Measurements from ENCODE around the gene PMPCA. TPM values are rescaled to one million over a fixed set of nuclear protein-coding genes. Genes with fewer than 3 reads are reported as not detected.
"Not testable (repeated sequence)": the region's sequence is repeated elsewhere in the genome, so short reads cannot be mapped to it uniquely, and the experiment has no call there.

PMPCA gene
- total RNA-seq, 4 donors from 2014 or later: 28.8 to 48.2 (median 39.0) TPM

- peaks cover 11 to 17% of the 10 kb centered on the region in 2 donors for H3K4me1 ChIP-seq
- WGBS, 2 donors: 92 to 93% methylated on average over 35 to 43 of the region's 43 CpGs
These were observed 13.1 kb downstream of the PMPCA start for GRCh38 chr9:136423432-136424146.

DNA sequence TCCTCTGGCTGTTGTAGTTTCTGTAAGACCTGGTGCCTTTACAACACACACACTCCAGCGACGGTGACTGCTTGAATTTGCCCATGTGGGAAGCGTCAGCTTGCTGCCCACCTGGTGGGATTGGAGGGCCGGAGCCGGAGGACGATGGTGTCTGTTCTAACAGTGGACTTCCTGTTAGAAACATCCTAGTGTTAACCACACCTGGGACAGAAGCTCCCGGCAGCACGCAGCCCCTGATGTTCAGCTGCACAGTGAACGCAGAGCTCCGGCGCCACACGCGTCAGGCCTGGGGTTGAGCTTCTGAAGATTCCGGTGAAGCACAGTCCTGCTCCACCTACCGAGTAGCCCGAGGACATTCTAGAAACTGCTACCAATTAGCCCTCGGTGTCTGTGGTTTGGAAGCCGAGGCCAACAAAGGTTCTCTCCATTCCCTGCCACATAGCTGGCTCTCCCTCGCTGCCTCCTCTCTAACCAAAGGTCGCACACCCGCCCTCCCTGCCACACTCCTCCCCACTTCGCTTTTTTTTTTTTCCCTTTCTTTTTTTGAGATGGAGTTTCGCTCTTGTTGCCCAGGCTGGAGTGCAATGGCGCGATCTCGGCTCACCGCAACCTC is 14.4 kb downstream of the PMPCA start:
- Histone ChIP-seq H3K27me3 (no peaks in the 10 kb centered on the region), H3K36me3 (peaks cover 35 to 42% of the 10 kb centered on the region in 2 donors), H3K4me1 (peaks cover 11 to 17% of the 10 kb centered on the region in 2 donors), H3K27ac (peak overlapping the region; percentile 50 to 53 (median 50)), H3K4me3 (replicated peaks in 1 of 3) (no peak overlapping the region), H3K9me3 (no peaks in the 10 kb centered on the region)
- DNase-seq: no peak
- 88 to 93% methylated on average over 21 to 27 of the region's 27 CpGs for WGBS, 2 donors
- intact Hi-C loops (cut with DNase I): no loop called here
- TF ChIP-seq POLR2A (IDR thresholded peaks at IDR 0.05): no peak

More at GRCh38 chr9:136423432-136424146, 13.1 kb downstream of the PMPCA start:
- intact Hi-C loops (cut with DNase I): no loop called here
- DNase-seq: no peak
- Histone ChIP-seq H3K27me3 (no peaks in the 10 kb centered on the region), H3K9me3 (no peaks in the 10 kb centered on the region), H3K36me3 (peaks cover 45 to 46% of the 10 kb centered on the region in 2 donors), H3K4me3 (replicated peaks in 1 of 3) (no peak overlapping the region), H3K27ac (no peak overlapping the region)
- TF ChIP-seq, protein P1, sequence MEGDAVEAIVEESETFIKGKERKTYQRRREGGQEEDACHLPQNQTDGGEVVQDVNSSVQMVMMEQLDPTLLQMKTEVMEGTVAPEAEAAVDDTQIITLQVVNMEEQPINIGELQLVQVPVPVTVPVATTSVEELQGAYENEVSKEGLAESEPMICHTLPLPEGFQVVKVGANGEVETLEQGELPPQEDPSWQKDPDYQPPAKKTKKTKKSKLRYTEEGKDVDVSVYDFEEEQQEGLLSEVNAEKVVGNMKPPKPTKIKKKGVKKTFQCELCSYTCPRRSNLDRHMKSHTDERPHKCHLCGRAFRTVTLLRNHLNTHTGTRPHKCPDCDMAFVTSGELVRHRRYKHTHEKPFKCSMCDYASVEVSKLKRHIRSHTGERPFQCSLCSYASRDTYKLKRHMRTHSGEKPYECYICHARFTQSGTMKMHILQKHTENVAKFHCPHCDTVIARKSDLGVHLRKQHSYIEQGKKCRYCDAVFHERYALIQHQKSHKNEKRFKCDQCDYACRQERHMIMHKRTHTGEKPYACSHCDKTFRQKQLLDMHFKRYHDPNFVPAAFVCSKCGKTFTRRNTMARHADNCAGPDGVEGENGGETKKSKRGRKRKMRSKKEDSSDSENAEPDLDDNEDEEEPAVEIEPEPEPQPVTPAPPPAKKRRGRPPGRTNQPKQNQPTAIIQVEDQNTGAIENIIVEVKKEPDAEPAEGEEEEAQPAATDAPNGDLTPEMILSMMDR (IDR thresholded peaks at IDR 0.05): no peak
- TF ChIP-seq POLR2A (IDR thresholded peaks at IDR 0.05): no peak

GRCh38 chr9:136425367-136425766 is 14.9 kb downstream of the PMPCA start:
- DNase-seq: peak; percentile 87
- TF ChIP-seq, protein P1 (IDR thresholded peaks at IDR 0.05): peak in 1 of 6 experiments; percentile 25
- WGBS, 2 donors: 42 to 54% methylated on average over 7 of the region's 7 CpGs
- Histone ChIP-seq H3K36me3 (peaks cover 39 to 43% of the 10 kb centered on the region in 2 donors), H3K27ac (peak overlapping the region; percentile 50 to 58 (median 53)), H3K4me1 (peaks cover 11 to 17% of the 10 kb centered on the region in 2 donors)
- H3K4me3 ChIP-seq (replicated peaks in 1 of 3); H3K9me3 ChIP-seq; H3K27me3 ChIP-seq; intact Hi-C loops (cut with DNase I): not testable (repeated sequence)

- H3K4me3 ChIP-seq (replicated peaks in 1 of 3): no peak overlapping the region
- H3K27ac ChIP-seq: peak overlapping the region in 2 of 3 donors; percentile 58 to 83
- no peaks in the 10 kb centered on the region for H3K27me3 ChIP-seq
- 91 to 95% methylated on average over 12 of the region's 12 CpGs for WGBS, 2 donors
- H3K9me3 ChIP-seq: no peaks in the 10 kb centered on the region
- no peak for DNase-seq
- peaks cover 11 to 17% of the 10 kb centered on the region in 2 donors for H3K4me1 ChIP-seq
- TF ChIP-seq, protein P1 (IDR thresholded peaks at IDR 0.05): no peak
- no peak for TF ChIP-seq POLR2A (IDR thresholded peaks at IDR 0.05)
- peaks cover 31 to 40% of the 10 kb centered on the region in 2 donors for H3K36me3 ChIP-seq
- intact Hi-C loops (cut with DNase I): no loop called here
These were observed 16.3 kb downstream of the PMPCA start for GRCh38 chr9:136426787-136427186.

DNA sequence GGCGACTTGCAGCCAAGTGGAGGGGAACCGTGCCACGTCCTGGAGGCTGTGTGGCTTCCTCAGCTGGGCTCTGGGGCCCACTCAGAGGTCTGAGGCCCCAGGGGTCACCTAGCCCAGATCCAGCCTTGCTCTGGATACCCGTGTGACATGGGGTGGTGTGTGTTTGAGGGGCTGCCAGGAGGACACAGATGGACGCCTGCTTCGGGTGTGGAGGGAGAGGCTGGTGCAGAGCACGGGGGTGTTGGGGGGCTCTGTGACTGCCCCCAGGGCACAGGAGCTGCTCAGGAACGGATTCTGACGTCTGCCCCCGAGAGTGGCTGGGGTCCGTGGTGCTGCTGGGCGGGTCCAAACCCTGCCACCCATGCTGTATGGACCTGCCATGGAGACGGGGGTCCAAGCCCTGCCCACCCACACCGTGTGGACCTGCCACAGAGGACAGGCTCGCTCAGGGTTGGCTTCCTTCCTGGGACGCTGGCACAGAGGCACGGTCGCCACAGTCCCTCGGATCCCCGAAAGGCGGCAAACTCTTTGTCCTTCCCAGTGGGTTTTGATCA is 18.7 kb downstream of the PMPCA start:
- 85 to 86% methylated on average over 15 to 18 of the region's 21 CpGs for WGBS, 2 donors
- TF ChIP-seq, protein P1 (IDR thresholded peaks at IDR 0.05): no peak
- intact Hi-C loops (cut with DNase I): no loop called here

More for the DNA sequence above, 18.7 kb downstream of the PMPCA start:
- Histone ChIP-seq H3K36me3 (peaks cover 9 to 21% of the 10 kb centered on the region in 2 donors), H3K27me3 (no peaks in the 10 kb centered on the region), H3K4me1 (peaks cover 11 to 17% of the 10 kb centered on the region in 2 donors), H3K4me3 (replicated peaks in 1 of 3) (no peak overlapping the region), H3K27ac (no peak overlapping the region), H3K9me3 (no peaks in the 10 kb centered on the region)
- DNase-seq: no peak
